T follicular helper cell (primary cell): ENCODE results near the gene TRAF1.

Source experiments
- DNase-seq: peaks from one replicate; pipeline ENCODE4 v3.0.0-alpha.2; 2020; ENCODE audit warnings: low read depth

The TRAF1 gene

DNA sequence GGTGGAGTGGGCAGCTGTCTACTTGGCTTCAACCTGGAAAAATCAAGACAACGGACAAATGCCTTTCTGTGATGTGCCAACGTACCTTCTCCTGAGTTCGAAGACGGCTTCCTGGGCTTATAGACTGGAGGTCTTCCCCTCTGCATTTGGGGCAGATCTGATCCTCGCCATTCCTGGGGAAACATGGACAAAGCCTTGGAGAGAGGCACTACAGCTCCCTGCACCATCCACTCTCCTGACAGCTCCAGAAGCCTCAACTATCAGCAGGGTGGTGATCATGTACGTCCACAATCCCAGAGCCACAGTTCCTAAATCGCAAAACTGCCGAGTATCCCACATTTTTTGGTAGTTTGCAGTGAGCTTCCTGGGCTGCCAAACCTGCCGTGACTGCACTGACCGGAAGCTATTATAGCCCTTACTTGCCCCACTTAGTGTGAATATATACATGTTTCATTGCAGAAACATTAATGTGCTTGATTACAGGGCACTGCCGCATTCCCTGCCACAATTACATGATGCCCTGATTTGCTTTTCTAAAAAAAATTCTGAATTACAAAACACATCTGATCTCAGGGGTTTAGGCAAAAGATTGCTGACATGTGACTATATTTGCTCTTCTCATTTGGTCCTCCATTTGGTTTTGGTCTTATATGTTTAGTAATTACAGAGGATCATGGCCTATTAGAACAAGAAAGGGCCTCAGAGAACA is 2.8 kb downstream of the TRAF1 start:
- no peak for DNase-seq

DNA sequence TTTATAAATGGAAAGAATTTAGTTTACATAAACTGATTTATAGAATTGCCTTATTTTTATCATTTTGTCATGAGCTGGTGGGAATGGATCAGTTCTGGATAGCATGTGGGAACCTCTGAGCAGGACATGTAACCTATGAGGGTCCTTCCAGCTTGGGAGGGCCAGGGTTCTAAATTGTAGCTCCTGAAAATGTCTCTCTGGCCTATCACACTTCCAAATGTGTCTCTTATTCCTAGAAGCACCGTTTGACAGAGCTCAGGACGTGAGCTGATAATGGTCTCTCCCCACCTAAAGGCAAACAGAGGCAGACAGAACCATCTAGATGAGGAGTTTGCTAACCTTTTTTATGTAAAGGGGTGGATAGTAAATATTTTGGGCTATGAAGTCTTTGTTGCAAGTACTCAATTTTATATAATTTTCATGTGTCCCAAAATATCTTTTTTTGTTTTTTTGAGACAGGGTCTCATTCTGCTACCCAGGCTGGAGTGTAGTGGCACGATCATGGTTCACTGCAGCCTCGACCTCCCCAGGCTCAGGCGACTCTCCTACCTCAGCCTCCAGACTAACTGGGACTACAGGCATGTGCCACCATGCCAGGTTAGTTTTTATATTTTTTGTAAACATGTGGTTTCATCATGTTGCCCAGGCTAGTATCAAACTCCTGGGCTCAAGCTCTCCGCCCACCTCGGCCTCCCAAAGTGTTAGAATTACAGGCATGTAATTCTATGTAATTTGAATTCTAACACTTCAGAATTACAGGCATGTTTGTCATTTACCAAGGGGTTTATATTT is 4.0 kb downstream of the TRAF1 start:
- no peak for DNase-seq

DNA sequence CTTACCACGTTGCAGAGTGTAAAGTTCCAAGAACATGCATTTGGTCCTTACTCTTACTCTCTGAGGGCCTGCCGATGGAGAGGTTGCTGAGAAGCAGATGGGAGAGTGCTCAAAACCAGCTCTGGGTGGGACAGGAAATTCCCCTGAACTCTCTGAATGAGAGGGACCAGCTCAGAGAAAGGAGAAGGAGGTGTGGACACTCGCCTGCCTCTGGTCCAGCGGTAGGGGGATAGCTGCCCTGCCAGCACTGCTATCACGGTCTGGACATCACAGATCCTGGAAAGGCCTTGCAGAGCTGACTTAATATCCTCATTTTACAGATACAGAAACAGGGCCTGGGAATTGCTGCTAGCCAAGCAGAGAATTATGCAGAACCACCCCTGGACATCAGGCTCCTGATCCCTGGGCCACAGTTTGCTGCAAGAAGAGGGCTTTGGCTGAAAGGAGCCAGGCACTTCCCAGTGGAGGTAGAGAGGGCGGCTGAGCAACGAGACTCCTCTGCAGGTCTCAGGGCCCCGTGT is 4.9 kb downstream of the TRAF1 start:
- DNase-seq = no peak

GRCh38 chr9:120920806-120921178 is 5.8 kb downstream of the TRAF1 start:
- no peak for DNase-seq

DNA sequence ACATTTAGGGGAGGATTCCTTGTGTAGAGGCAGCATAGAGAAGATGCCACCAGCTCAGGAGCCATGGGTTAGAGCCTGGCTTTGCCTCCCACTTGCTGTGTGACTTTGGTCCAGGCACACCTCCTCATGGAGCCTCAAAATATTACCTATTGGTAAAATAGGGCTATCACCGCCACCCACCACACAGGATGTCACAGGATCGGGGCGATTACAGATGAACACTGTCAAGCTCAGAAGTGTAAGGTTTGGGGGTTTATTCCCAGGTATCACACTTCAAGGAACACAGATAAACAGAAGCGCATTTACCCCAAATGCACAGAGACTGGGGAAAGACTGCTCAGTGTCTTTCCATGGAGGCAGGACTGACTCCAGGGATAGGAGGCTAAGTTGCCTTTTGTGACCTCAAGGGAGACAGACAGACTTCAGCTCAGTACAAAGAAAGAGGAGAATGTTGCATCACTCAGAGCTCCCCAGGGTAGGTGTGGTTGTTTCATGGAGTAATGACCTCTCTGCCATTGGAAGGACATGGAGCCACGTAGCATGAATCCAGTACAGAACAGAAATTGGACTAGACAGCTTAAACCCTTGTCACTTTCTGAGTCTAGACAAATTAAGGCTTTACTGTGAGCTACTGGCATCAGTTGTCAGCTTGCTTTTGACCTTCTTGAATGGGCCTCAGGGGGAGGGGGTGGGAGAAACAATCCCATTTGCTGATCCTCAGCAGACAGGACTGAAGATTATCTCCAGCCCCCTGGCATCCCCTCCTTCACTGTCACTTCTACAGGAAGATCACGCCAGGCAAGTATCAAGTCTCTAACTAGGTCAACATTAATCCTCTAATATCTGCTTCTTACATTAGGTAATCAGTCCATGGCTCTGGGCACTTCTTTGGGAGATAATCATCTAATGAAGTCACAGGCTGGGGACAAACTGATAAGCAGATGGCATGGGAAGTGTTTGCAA is 6.5 kb downstream of the TRAF1 start:
- no peak for DNase-seq

GRCh38 chr9:120918931-120919842 is 7.4 kb downstream of the TRAF1 start:
- no peak for DNase-seq

DNA sequence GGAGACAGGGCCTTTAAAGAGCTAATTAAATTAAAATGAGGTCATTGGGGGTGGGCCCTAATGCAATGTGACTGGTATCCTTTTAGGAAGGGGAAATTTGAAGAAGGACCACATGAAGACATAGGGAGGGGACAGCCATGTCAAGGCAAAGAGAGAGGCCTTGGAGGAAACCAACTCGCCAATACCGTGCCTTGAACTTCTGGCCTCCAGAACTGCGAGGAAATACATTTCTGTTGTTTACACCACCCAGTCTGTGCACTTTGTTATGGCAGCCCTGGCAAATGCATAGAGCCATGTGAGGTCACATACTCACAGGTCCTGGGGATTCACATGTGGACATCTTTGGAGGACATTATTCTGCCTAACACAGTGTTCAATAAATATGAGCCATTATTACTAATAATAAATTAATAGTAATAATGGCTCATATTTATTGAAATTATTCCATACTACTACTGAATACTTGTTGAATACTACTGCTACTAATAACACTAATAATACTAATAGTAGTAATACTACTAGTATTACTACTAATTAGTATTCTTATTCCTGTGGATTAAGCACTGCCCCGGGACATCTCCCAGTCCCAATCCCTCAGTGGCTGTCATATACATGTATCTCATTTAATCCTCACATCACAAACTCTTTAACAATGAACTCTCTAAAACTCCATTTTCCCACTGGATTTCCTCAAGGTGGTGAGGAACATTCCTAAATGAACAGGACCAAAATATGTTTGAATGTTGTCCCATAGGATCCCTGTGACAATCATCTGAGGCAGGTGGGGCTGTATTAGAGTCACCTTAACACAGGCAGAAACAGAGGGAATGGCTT is 8.4 kb downstream of the TRAF1 start:
- no peak for DNase-seq

DNA sequence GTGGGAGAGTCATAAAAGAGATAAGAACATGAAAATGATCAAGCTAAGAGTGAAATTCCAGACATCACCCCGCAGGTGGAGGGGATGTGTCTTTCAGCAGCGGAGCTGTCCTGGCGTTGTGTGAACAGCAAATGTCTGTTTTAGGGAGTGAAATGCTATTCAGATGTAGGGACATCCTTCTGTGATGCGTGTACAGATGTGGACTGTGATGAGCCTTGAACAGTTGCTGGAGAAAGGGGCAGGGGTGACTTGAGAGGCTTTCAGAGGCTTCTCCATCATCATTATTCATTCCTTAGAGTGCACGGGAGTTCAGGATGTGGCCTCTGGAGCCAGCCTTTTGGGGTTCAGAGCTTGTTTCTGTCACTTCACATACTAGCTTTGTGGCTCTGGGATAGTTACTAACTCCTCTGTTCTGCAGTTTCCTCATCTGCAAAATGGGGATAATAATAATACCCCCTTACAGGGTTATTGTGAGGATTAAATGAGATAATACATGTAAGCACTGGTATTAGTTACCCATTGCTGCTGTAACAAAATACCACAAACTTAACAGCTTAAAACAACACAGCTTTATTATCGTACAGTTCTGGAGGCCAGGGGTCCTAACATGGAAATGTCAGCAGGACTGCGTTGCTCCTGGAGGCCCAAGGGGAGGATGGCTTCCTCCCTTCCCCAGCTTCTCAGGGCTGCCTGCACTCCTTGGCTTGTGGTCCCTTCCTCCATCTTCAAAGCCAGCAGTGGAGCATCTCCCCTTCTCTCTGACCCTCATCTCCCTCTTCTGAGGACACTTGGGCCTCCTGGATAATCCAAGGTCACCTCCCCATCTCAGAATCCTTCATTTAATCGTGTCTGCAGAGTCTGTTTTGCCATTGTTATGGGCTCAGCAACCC is 9.4 kb downstream of the TRAF1 start:
- no peak for DNase-seq

DNA sequence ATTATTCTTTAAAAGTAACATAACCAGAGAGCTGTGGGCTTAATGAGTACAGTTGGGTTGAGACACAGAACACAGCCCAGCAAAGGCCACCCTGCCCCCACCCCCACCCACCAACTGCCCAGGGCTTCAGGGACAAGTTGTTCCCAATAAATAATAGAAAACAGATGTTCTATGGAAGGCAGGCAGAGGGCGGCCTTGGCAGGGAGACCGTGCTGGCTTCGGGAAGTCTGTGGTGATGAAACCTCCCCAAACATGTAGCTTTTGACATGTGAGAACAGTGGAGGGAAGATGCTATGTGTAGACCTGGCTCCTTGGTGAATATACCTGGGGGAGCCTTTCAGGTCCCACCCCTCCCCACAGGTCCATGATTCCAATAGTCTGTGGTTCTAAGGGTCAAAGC is 10.0 kb downstream of the TRAF1 start:
- DNase-seq = no peak

GRCh38 chr9:120915854-120916470 is 10.6 kb downstream of the TRAF1 start:
- DNase-seq = no peak

GRCh38 chr9:120914953-120915352 is 11.6 kb downstream of the TRAF1 start:
- no peak for DNase-seq

DNA sequence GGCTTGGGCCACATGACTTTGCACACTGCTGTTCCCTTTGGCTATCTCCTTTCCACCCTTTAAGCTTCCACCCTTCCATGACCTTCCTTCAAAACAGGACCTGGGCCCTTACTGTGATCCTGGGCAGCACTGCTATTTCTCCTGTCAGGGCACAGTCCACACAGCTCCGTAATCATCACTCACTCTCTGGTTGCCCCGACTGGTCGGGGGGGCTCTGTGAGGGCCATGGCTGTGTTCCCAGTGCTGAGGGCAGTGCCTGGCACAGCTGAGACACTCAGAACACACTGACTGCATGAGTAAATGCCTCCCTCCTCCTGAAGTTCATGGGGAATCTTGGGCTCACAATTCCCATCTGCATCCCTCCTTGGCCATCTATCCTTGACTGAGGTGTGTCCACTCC is 12.2 kb downstream of the TRAF1 start:
- DNase-seq = no peak

- DNase-seq = no peak
These were observed 12.8 kb downstream of the TRAF1 start for GRCh38 chr9:120913647-120914264.

- DNase-seq = no peak
These were observed 13.5 kb downstream of the TRAF1 start for GRCh38 chr9:120912958-120913646.

DNA sequence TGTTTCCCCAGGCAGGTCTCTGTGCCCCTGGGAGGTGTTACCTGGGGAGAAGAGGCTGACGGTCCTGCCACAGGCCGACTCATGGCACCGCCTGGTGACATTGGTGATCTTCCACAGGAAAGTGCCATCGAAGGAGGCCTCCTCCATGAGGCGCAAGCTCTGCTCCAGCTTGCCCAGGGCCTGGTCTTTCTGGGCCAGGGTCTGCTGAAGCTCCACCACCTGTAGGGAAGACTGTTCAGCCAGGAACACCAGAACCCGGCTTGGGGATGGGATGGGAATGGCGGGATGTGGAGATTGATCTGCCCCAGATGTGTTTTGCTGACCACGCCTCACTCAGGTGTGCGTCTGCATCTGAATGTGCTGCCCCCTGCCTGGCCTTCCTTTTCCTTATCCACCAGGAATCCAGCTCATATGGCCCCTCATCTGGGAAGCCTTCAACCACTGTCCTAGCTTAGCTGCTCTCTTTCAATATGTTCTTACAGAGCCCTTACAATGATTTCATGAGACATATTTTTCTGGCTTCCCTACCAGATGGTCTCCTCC is 15.2 kb downstream of the TRAF1 start:
- DNase-seq = no peak

GRCh38 chr9:120910643-120911042 is 16.0 kb downstream of the TRAF1 start:
- DNase-seq = no peak

GRCh38 chr9:120909904-120910303 is 16.7 kb downstream of the TRAF1 start:
- no peak for DNase-seq
